GM18951 (cell line): ENCODE results near the gene BEND3.
A peak's percentile ranks its signal among the peaks of the same experiment; 100 is the strongest.
"Not testable (repeated sequence)": the region's sequence is repeated elsewhere in the genome, so short reads cannot be mapped to it uniquely, and the experiment has no call there.

Experiments used
- POLR2A ChIP-seq: IDR thresholded peaks from 4 replicates; pipeline ENCODE4 v1.6.1; 2011; ENCODE audit warnings: mild to moderate bottlenecking; ENCODE audit not compliant: insufficient read length, insufficient read depth; ENCODE audit errors: extremely low read depth
- in situ Hi-C: fragments of 300-500 bp; cut with MboI; formaldehyde crosslinking; loops from one replicate; pipeline ENCODE4 v1.12.0; 2022; ENCODE audit warnings: low sequenced_read_pairs, mixed read lengths, inconsistent platforms; ENCODE audit not compliant: unreplicated experiment

BEND3 gene

GRCh38 chr6:107114213-107114925 is 946 bp downstream of the BEND3 start:
- TF ChIP-seq POLR2A = peak; percentile 57

GRCh38 chr6:107110200-107110599 is 5.1 kb downstream of the BEND3 start:
- in situ Hi-C loops = no loop called here
- no peak for TF ChIP-seq POLR2A

More at GRCh38 chr6:107114213-107114925, 946 bp downstream of the BEND3 start:
- in situ Hi-C loops = no loop called here

- no peak for TF ChIP-seq POLR2A
- in situ Hi-C loops = no loop called here
Measured at GRCh38 chr6:107108201-107108890, 7.0 kb downstream of the BEND3 start.

GRCh38 chr6:107107791-107108190 is 7.5 kb downstream of the BEND3 start:
- TF ChIP-seq POLR2A = no peak
- in situ Hi-C loops = no loop called here

GRCh38 chr6:107106165-107106564 is 9.2 kb downstream of the BEND3 start:
- in situ Hi-C loops = no loop called here
- no peak for TF ChIP-seq POLR2A

GRCh38 chr6:107105511-107106116 is 9.7 kb downstream of the BEND3 start:
- no peak for TF ChIP-seq POLR2A
- in situ Hi-C loops = no loop called here

GRCh38 chr6:107103082-107103481 is 12.2 kb downstream of the BEND3 start:
- TF ChIP-seq POLR2A = no peak
- in situ Hi-C loops = no loop called here

- TF ChIP-seq POLR2A = no peak
- in situ Hi-C loops = no loop called here
Measured at GRCh38 chr6:107102414-107102805, 12.9 kb downstream of the BEND3 start.

GRCh38 chr6:107101686-107102413 is 13.5 kb downstream of the BEND3 start:
- TF ChIP-seq POLR2A = no peak
- in situ Hi-C loops = no loop called here

GRCh38 chr6:107101211-107101610 is 14.1 kb downstream of the BEND3 start:
- no peak for TF ChIP-seq POLR2A
- in situ Hi-C loops = no loop called here

- in situ Hi-C loops = no loop called here
Measured at GRCh38 chr6:107098436-107099307, 16.6 kb downstream of the BEND3 start.

GRCh38 chr6:107084459-107084858 is 30.9 kb downstream of the BEND3 start:
- in situ Hi-C loops = not testable (repeated sequence)

More at GRCh38 chr6:107098436-107099307, 16.6 kb downstream of the BEND3 start:
- TF ChIP-seq POLR2A = no peak
